ENCODE data around the gene CIB4.

Gene CIB4

GRCh38 chr2:26639685-26640243, 1.4 kb downstream of the CIB4 start:
- DNase-seq, result no peak

DNA sequence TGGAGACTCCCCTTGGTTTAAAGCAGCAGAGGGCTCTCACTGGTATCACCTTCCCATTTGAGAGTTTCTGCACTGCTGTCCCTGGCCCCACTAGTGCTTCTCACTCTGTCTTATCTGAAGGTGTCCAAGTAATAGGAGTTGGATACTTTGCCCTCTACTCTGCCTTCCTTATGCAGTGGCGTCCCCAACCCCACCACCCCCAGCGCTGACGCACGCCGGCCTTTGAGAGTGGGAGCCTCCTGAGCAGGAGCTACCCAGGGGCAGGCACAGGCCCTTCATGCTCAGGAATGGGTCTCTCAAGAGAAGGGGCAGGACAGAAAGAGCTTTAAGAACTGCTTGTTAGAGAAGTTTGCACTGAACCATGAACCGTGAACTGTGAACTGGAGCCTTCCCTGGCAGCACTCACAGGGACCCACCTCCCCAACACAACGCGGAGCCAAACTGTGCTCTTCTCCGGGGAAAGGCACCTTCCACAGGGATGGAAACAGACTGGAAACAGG, 3.3 kb downstream of the CIB4 start:
- DNase-seq, result no peak

DNA sequence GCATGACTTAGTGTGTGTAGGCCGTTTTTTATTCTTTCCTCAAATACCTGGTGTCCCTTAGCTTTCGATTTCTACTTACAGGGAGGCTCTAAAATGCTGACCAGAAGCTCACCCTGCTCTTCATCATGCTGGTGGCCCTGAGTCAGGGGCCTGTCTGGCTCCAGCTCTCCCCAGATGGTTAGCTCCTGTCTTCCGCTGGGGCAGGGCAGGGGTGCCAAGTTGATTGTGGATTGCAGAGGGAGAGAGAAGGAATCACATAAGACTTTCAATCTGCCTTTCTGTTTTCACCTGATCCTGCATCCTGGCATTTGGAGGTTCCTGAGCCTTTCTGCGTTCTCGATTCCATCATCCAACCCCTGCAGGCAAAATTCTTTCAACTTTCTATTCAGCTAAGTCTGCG, 4.2 kb downstream of the CIB4 start:
- no peak for DNase-seq

GRCh38 chr2:26635401-26635800, 5.8 kb downstream of the CIB4 start:
- DNase-seq, result no peak

GRCh38 chr2:26634636-26635230, 6.4 kb downstream of the CIB4 start:
- DNase-seq, result no peak

DNA sequence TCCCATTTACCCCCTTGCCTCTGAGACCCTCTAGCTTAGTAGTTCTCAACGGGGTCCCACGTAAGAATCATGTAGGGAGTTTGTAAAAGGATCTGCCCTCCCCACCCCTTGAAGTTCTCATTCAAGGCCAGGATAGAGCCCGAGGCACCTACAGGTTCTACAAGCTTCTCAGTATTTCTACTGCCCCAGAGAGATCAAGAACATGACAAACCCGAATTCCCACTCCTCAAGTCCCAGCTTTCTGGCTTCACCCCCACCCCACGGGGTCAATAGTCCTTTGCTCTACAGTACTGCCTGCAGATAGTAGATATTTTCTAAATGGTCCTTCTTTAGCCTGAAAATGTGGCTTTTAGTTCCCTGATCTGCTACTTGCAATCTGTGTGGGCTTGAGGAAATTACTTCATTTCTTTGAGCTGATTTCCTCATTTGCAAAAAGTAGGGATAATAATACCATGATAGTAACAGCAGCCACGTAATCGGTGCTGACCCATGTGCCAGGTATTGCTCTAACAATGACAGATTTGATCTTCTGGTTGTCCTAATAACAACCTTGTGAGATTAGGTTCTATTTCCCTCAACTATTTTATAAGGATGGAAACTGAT, 7.1 kb downstream of the CIB4 start:
- no peak for DNase-seq

- no peak for DNase-seq
These were observed 7.7 kb downstream of the CIB4 start for GRCh38 chr2:26633351-26633945.

- no peak for DNase-seq
These were observed 8.5 kb downstream of the CIB4 start for GRCh38 chr2:26632624-26633185.

- DNase-seq, result no peak
These were observed 9.6 kb downstream of the CIB4 start for GRCh38 chr2:26631401-26632170.

DNA sequence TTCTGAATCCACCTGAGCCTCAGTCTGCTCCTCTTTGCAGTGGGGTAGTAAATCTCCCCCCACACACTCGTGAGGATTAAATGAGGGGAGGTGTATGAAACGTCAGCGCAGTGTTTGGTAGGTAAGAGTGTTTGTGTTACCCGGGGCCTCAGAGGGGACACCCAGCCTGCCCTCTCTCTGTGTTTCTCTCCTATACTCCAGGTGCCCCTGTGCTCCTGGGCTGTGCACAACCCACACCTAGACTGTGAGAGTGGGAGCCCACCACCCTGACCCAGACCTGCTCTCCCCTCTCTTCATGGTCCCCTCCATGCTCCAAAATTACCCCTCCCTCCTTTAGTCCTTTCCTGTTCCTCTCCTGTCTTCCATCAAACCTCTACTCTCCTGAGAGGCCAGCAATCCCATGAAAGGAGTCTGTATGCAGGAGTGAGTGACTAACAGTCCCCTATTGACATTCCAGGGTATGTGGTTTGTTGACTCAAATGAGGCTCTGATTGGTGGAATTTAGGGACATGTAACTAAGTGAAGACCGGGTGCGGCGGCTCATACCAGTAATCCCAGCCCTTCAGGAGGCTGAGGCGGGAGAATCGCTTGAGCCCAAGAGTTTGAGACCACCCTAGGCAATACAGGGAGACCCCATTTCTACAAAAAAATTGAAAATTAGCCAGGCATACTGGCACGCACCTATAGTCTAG, 10.4 kb downstream of the CIB4 start:
- no peak for DNase-seq

GRCh38 chr2:26630235-26630634, 10.9 kb downstream of the CIB4 start:
- no peak for DNase-seq

DNA sequence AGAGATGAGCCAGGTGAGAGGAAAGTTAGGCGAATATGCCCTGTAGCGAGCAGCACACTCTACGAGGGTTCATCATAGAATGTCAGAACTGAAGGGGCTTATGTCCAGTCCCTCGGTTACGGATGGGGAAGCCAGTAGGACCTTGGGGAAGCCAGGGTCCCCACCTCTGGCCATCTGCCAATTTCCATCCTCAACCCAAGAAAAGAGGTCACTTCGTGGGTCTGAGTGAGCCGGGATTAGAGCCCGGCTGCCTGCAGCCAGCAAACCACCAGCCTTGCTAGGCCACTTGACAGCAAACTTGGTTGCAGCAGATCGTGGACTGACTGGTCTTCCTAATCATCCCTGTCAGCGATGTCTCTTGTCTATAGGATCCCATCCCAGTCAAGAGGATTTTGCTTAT, 11.4 kb downstream of the CIB4 start:
- no peak for DNase-seq

DNA sequence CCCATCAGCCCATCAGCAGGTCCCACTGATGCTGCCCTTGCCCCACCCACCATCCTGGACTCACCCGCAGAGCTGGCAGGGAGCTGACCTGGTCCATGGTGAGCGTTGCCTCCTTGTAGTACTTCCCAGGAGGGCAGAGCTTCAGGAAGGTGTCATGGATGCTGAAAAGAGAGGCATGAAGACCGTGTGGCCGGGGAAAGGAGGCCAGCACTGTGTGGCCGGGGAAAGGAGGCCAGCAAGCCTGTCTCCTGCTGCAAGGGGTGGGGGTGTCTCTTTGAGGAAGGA, 11.9 kb downstream of the CIB4 start:
- no peak for DNase-seq

DNA sequence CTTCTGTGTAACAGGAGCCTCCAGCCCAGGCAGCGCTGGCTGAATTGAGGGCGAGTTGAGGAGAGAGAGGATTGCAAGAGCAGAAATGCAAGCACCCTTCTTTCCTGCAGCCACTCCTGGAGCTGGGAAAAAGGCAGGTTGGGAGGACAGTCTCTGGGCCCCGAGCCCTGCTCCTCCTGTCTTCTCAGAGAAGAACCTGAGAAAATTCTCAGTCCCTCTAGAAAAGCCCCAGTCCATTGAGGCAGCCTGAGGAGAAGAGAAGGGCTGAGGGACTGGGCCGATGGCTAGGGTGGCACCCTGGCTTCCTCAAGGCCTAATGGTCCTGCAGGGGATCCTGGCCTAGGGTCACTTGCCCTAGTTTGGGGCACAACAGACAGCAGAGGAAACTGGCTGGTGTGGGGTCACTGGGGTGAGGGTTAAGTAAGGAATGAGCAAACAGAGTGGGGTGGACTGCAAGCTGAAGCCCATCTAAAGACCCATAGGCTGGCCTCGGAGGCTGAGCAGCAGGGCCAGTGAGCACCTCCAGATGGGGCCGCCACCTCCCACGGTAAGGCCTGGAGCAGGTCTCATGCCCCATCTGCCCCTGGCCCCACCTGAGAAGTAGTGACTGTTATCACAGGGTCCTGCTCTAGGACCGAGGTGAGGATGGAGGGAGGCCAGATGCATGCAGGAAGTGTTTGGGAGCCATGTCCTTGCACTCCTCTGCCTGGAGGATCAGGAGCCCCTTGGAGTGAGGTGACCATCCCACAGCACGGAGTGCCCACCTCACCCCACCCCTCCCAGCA, 12.4 kb downstream of the CIB4 start:
- DNase-seq, result no peak

- DNase-seq, result no peak
These were observed 13.6 kb downstream of the CIB4 start for GRCh38 chr2:26627350-26628105.

- DNase-seq, result no peak
These were observed 14.6 kb downstream of the CIB4 start for GRCh38 chr2:26626606-26627005.

- DNase-seq, result no peak
These were observed 17.3 kb downstream of the CIB4 start for GRCh38 chr2:26623541-26624495.

DNA sequence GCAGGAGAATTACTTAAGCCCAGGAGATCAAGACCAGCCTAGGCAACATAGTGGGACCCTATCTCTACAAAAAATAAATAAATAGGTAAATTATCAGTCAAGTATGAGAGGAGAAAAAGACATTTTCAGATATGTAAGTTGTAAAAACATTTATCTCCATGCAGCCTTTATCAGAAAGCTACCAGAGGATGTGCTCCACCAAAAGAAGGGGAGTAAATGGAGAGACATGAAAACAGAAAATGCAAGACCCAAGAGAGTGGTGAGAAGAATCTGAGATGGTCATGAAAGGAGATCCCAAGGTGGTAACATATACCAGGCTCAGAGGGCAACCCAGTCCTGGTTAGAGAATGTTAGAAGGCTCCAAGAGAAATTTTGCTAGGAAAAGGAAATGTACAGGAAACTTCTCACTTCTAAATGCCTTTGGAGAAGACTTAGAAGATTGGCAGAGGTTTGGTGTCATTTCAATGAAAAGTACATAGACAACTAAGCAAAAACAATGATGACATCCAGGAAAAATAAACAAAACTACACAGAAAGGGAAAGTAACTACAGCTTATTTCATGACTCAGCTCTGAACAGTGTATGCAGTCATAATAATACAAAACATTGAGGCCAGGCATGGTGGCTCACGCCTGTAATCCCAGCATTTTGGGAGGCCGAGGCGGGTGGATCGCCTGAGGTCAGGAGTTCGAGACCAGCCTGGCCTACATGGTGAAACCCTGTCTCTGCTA, 19.5 kb downstream of the CIB4 start:
- DNase-seq, result no peak

- DNase-seq, result no peak
These were observed 21.0 kb downstream of the CIB4 start for GRCh38 chr2:26620031-26620605.
